K562 (cell line): ENCODE measurements around the gene DALRD3. TPM values are rescaled to one million over a fixed set of nuclear protein-coding genes. Genes with fewer than 3 reads are reported as not detected.

ENCODE experiments used
- ASH1L ChIP-seq: fragments of 450-650 bp; IDR thresholded peaks from 2 replicates; pipeline ENCODE4 v1.6.1; 2018; ENCODE audit warnings: borderline replicate concordance, mild to moderate bottlenecking, low read depth; ENCODE audit not compliant: partially characterized antibody
- C11orf30 ChIP-seq: fragments of 450-650 bp; IDR thresholded peaks from 2 replicates; pipeline ENCODE4 v1.6.1; 2016; ENCODE audit warnings: low read depth, mild to moderate bottlenecking
- CBX1 ChIP-seq: sonication (generic); IDR thresholded peaks from 2 replicates; pipeline ENCODE4 v1.6.1; 2016; ENCODE audit warnings: antibody characterized with exemption, low read depth, mild to moderate bottlenecking
- ESRRA ChIP-seq: fragments of 450-650 bp; IDR thresholded peaks from 2 replicates; pipeline ENCODE4 v1.6.1; 2014; ENCODE audit warnings: low read depth, mild to moderate bottlenecking, moderate library complexity, borderline replicate concordance
- HNRNPK ChIP-seq: fragments of 200-400 bp; formaldehyde crosslinking; IDR thresholded peaks from one replicate; pipeline ENCODE4 v1.6.1; 2018; ENCODE audit warnings: mild to moderate bottlenecking, low read depth, low read length; ENCODE audit not compliant: poor library complexity, severe bottlenecking
- IRF2 ChIP-seq: sonication (generic); formaldehyde crosslinking; IDR thresholded peaks from 2 replicates; pipeline ENCODE4 v1.8.1; 2022; ENCODE audit warnings: mild to moderate bottlenecking, missing genetic modification reagents
- MED1 ChIP-seq: sonication (generic); formaldehyde crosslinking; IDR thresholded peaks from 2 replicates; pipeline ENCODE4 v1.8.1; 2023; ENCODE audit warnings: missing genetic modification reagents, borderline replicate concordance
- MEF2A ChIP-seq: IDR thresholded peaks from 2 replicates; pipeline ENCODE4 v1.6.1; 2011; ENCODE audit warnings: low read depth, mild to moderate bottlenecking, low read length, moderate library complexity; ENCODE audit not compliant: control insufficient read depth
- NR1H2 ChIP-seq: sonication (generic); formaldehyde crosslinking; IDR thresholded peaks from 2 replicates; pipeline ENCODE4 v1.4.0; 2020; ENCODE audit warnings: mild to moderate bottlenecking, missing genetic modification reagents
- NR2C1 ChIP-seq, 2 experiments: fragments of 450-650 bp; IDR thresholded peaks; 2 replicates each; pipeline ENCODE4 v1.6.1; 2017; ENCODE audit warnings: mild to moderate bottlenecking in 2 of 2, antibody characterized with exemption in 1 of 2, inconsistent platforms in 1 of 2, missing compliant biosample characterization in 1 of 2, missing genetic modification characterization in 1 of 2
- POLR3A ChIP-seq: IDR thresholded peaks from 2 replicates; pipeline ENCODE4 v1.6.1; 2011; ENCODE audit warnings: borderline replicate concordance, mild to moderate bottlenecking, moderate library complexity; ENCODE audit not compliant: insufficient read length, insufficient read depth; ENCODE audit errors: extremely low read depth
- PRPF4 ChIP-seq: fragments of 200-400 bp; formaldehyde crosslinking; IDR thresholded peaks from one replicate; pipeline ENCODE4 v1.6.1; 2017; ENCODE audit warnings: low read length, low read depth, mild to moderate bottlenecking; ENCODE audit not compliant: insufficient read depth, poor library complexity, severe bottlenecking
- REST ChIP-seq, 2 experiments: fragments of 450-650 bp; formaldehyde crosslinking in 1 of 2; IDR thresholded peaks; 2 replicates each; pipeline versions ENCODE4 v1.4.0 to v1.6.1; 2014 to 2020; ENCODE audit warnings: mild to moderate bottlenecking in 2 of 2, borderline replicate concordance in 1 of 2, low read depth in 1 of 2
- TAF15 ChIP-seq: fragments of 200-400 bp; formaldehyde crosslinking; IDR thresholded peaks from 2 replicates; pipeline ENCODE4 v1.6.1; 2017; ENCODE audit warnings: mild to moderate bottlenecking, low read depth, low read length, moderate library complexity
- TAF9B ChIP-seq: fragments of 450-650 bp; IDR thresholded peaks from 2 replicates; pipeline ENCODE4 v1.6.1; 2018; ENCODE audit warnings: mild to moderate bottlenecking; ENCODE audit not compliant: partially characterized antibody
- VEZF1 ChIP-seq: fragments of 200-800 bp; sonication (Bioruptor generic); IDR thresholded peaks from 2 replicates; pipeline ENCODE4 v1.6.1; 2017; ENCODE audit warnings: missing genetic modification characterization, missing compliant biosample characterization
- ZNF384 ChIP-seq: IDR thresholded peaks from 2 replicates; pipeline ENCODE4 v1.6.1; 2012; ENCODE audit warnings: low read depth, low read length, improper control_type of control experiment
- ZNF696 ChIP-seq: fragments of 250-450 bp; sonication (Bioruptor Pico); conservative IDR thresholded peaks from 2 replicates; pipeline ENCODE4 v1.4.0; 2020; ENCODE audit warnings: mild to moderate bottlenecking, moderate library complexity
- ZSCAN29 ChIP-seq: fragments of 450-650 bp; IDR thresholded peaks from 2 replicates; pipeline ENCODE4 v1.6.1; 2017
- polyA plus RNA-seq, 8 experiments: library from polyadenylated mRNA; depleted of rRNA in 4 of 8; stranded (reverse) in 5 of 8; unstranded in 3 of 8; fragments of >200 nt; fragmentation: Nextera tagmentation in 2 of 8; fragmentation: Illumina TruSeq in 1 of 8; extraction: Ambion mirVana in 2 of 8; extraction: Trizol in 1 of 8; gene quantifications; 2 replicates each; pipeline versions ENCODE4 v1.2.1 to v1.2.3, GENCODE V29; 2011 to 2014; ENCODE audit warnings: inconsistent platforms in 1 of 8, missing spikeins in 1 of 8
- total RNA-seq, 7 experiments: library from RNA; depleted of rRNA in 6 of 7; stranded (reverse); fragments of >200 nt in 6 of 7; fragmentation: Illumina TruSeq in 2 of 7; extraction: Trizol in 2 of 7; gene quantifications; 2 replicates each; pipeline versions ENCODE4 v1.2.1 to v1.2.3, GENCODE V29; 2011 to 2021; ENCODE audit warnings: low replicate concordance in 1 of 7

The DALRD3 gene
- total and polyA plus RNA-seq, 9 of the 15 experiments (the other 6 are each of a cell fraction or from before 2014, with no cell fraction given) = 6.6 to 31.3 (median 14.4) TPM

GRCh38 chr3:49021213-49021812, 2.9 kb upstream of the DALRD3 start (continued):
- peak; percentile 56 for TF ChIP-seq VEZF1
- TF ChIP-seq MEF2A = no peak
- no peak for TF ChIP-seq TAF15
- no peak for TF ChIP-seq HNRNPK
- peak; percentile 10 for TF ChIP-seq PRPF4
- no peak for TF ChIP-seq ZSCAN29
- TF ChIP-seq ZNF696 (CRISPR knock-in tag) = no peak
- no peak for TF ChIP-seq MED1 (CRISPR knock-in tag)
- TF ChIP-seq ESRRA = peak; percentile 9; the same call in 1 of the 2 replicates
- TF ChIP-seq REST (IDR thresholded peaks at IDR 0.05; ENCODE audit: borderline replicate concordance) = peak; percentile 97
- TF ChIP-seq REST (CRISPR knock-in tag; IDR thresholded peaks at IDR 0.05; ENCODE audit: low read depth) = no peak
- no peak for TF ChIP-seq POLR3A
- TF ChIP-seq NR1H2 (CRISPR knock-in tag) = no peak
- TF ChIP-seq C11orf30 = no peak
- no peak for TF ChIP-seq ASH1L
- TF ChIP-seq CBX1 = peak; percentile 78; the same call in 1 of the 2 replicates
- TF ChIP-seq IRF2 = no peak
- peak; percentile 10; the same call in 1 of the 2 replicates for TF ChIP-seq ZNF384
- TF ChIP-seq NR2C1 (IDR thresholded peaks at IDR 0.05) = no peak
- no peak for TF ChIP-seq NR2C1 (tag; IDR thresholded peaks at IDR 0.05)
- TF ChIP-seq TAF9B = peak; percentile 79
